22Rv1 (cell line): ENCODE data around the gene DYNC1I1.
A peak's percentile ranks its signal among the peaks of the same experiment; 100 is the strongest.

ENCODE experiments used
- H3K27ac ChIP-seq: fragments of 450-650 bp; 2 replicates; pipeline ENCODE4 v1.5.1; 2017
- CTCF ChIP-seq: fragments of 450-650 bp; IDR thresholded peaks from 2 replicates; pipeline ENCODE4 v1.5.1; 2017; ENCODE audit warnings: mild to moderate bottlenecking
- ZFX ChIP-seq: fragments of 450-650 bp; IDR thresholded peaks from 2 replicates; pipeline ENCODE4 v1.6.1; 2017; ENCODE audit warnings: antibody characterized with exemption, borderline replicate concordance

Gene DYNC1I1

DNA sequence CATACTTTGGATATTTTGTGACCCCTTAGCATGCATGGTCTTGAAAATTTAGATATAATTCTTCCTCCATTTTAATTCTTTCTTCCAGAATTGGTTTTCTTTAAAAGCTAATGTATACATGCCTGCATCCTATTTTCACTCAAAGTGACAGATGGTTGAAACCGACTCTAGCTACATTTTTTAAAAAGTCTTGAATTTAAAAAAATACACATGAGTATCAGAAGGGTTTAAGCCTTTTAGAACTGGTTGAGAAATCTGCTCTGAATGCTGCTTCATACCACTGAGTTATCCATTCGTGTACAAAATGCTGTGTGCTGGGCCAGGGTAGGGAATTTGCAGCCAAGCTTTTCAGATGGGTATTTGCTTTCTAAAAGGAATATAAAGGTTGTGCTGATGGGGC is 16.5 kb downstream of the DYNC1I1 start:
- no peak overlapping the region for H3K27ac ChIP-seq
- no peak for TF ChIP-seq ZFX
- no peak for TF ChIP-seq CTCF

DNA sequence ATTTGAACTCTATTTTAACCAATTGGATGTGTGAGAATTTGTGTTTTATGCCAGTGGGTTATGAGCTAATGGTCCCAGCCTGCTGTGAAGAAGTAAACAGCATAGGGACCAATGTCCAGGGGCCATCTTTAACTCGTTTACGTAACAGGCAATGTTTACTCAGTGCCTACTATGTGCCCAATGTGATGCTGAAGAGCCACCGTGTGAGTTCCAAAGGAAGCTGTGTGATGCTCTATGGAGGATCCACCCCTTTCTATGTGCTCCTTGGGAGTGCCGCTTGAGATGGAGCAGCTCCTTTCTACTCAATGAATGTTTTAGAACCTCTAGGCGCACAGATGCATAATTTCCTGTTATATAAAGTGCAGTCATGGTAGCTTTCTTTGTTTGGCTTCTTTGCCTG is 21.3 kb downstream of the DYNC1I1 start:
- TF ChIP-seq CTCF (no peak), ZFX (no peak)
- H3K27ac ChIP-seq, result no peak overlapping the region

- TF ChIP-seq CTCF (peak; percentile 87), ZFX (no peak)
- no peak overlapping the region for H3K27ac ChIP-seq
These were observed 22.7 kb downstream of the DYNC1I1 start for GRCh38 chr7:95794917-95795515.

DNA sequence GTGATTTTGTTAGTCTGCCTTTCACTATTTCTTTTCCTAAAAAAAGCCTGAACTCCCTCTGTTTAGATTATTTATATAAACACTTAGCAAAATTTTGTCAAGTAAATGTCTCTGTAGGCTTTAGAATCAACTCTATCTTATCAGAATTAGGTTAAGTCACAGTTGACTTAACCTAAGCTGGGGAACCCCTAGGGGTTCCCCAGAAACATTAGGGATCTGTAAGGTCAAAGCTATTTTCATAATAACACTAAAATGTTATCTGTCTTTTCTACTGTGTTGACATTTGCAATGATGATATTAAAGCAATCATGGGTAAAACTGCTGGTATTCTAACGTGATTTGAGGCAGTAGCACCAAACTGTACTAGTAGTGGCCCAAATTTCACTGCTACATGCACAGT is 24.3 kb downstream of the DYNC1I1 start:
- no peak overlapping the region for H3K27ac ChIP-seq
- TF ChIP-seq ZFX, result no peak
- no peak for TF ChIP-seq CTCF

- TF ChIP-seq ZFX (no peak), CTCF (no peak)
- H3K27ac ChIP-seq, result no peak overlapping the region
These were observed 26.1 kb downstream of the DYNC1I1 start for GRCh38 chr7:95798401-95798930.

- no peak overlapping the region for H3K27ac ChIP-seq
- TF ChIP-seq ZFX (no peak), CTCF (no peak)
These were observed 28.4 kb downstream of the DYNC1I1 start for GRCh38 chr7:95800787-95801186.

DNA sequence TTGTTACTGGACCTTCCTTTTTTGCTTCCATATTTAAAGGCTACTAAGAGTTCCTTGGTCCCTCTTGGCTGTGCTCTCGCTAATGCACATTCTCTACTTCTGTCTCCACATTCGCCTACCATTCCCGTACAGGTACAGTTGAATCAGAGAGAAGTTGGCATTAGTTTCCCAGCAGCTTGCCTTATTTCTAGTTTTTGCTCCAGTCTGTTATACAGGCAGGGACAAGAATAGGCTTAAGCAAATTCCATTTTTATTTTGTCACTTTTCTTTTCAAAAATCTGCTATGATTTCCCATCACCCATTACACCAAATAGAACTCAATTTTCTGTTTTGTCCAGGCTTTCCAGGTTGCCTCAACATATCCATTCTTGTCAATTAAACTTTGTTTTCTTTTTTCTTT is 29.9 kb downstream of the DYNC1I1 start:
- no peak overlapping the region for H3K27ac ChIP-seq
- no peak for TF ChIP-seq CTCF
- TF ChIP-seq ZFX, result no peak
